Stomach (tissue), 9 donors: ENCODE results near the gene PDE3A. TPM values are rescaled to one million over a fixed set of nuclear protein-coding genes. Genes with fewer than 3 reads are reported as not detected.

Experiments
- DNase-seq, 2 donors: peaks; one replicate each; pipeline versions ENCODE4 v3.0.0 to v3.0.0-alpha.2; 2013 to 2019
- H3K27ac ChIP-seq, 5 donors: fragments of 200-600 bp in 4 of 5; sonication (generic) in 4 of 5; one replicate each; pipeline ENCODE4 v1.5.1; 2013 to 2019; ENCODE audit warnings: mild to moderate bottlenecking in 1 of 5, moderate library complexity in 1 of 5
- H3K27me3 ChIP-seq, 3 donors: fragments of 200-600 bp; sonication (generic); one replicate each; pipeline ENCODE4 v1.5.1; 2017 to 2019; ENCODE audit warnings: mixed run types in 1 of 3
- H3K36me3 ChIP-seq, 4 donors: fragments of 200-600 bp; sonication (generic); 1 replicate in 3 of 4; 2 replicates in 1 of 4; pipeline ENCODE4 v1.5.1; 2016 to 2019
- H3K4me1 ChIP-seq, 4 donors: fragments of 200-600 bp; sonication (generic); one replicate each; pipeline ENCODE4 v1.5.1; 2016 to 2019
- H3K4me3 ChIP-seq, 4 donors: fragments of 200-600 bp; sonication (generic) in 3 of 4; one replicate each; pipeline ENCODE4 v1.5.1; 2016 to 2019; ENCODE audit warnings: mild to moderate bottlenecking in 1 of 4
- H3K9me3 ChIP-seq, 4 donors: fragments of 200-600 bp; sonication (generic); one replicate each; pipeline ENCODE4 v1.5.1; 2016 to 2019
- CTCF ChIP-seq, 7 experiments: fragments of 450-650 bp in 4 of 7; fragments of 200-600 bp in 3 of 7; sonication (generic) in 3 of 7; IDR thresholded peaks; one replicate each; pipeline ENCODE4 v1.5.1; 2016 to 2019; ENCODE audit warnings: antibody characterized with exemption in 7 of 7, control low read depth in 2 of 7, mild to moderate bottlenecking in 1 of 7
- EP300 ChIP-seq: sonication (generic); formaldehyde crosslinking; IDR thresholded peaks from one replicate; pipeline ENCODE4 v1.6.1; 2017; ENCODE audit warnings: antibody characterized with exemption
- POLR2A ChIP-seq, 4 donors: fragments of 450-650 bp; IDR thresholded peaks; one replicate each; pipeline ENCODE4 v1.6.1; 2016; ENCODE audit warnings: antibody characterized with exemption in 4 of 4, control low read depth in 2 of 4, mild to moderate bottlenecking in 1 of 4, moderate library complexity in 1 of 4
- POLR2AphosphoS5 ChIP-seq, 3 donors: sonication (generic); formaldehyde crosslinking; IDR thresholded peaks; one replicate each; pipeline ENCODE4 v1.6.1; 2016; ENCODE audit warnings: antibody characterized with exemption in 3 of 3
- WGBS, 5 donors: extraction: QIAGEN DNeasy Blood & Tissue Kit in 3 of 5; methylation state at CpG; one replicate each; pipeline versions ENCODE4 v1.1.5 to v1.1.7; 2013 to 2018; 5-methylcytosine and 5-hydroxymethylcytosine counted together
- intact Hi-C: fragments of 100-400 bp; cut with DNase I; formaldehyde crosslinking; loops from one replicate; pipeline ENCODE4 v1.15.1; 2023; ENCODE audit warnings: low total_unique reads
- polyA plus RNA-seq, 3 donors: library from polyadenylated mRNA; stranded (reverse); fragments of 200-250 nt; gene quantifications; one replicate each; pipeline ENCODE4 v1.2.3, GENCODE V29; 2013
- total RNA-seq, 5 donors: library from RNA; depleted of rRNA; stranded (reverse); fragments of >200 nt; gene quantifications; one replicate each; pipeline versions ENCODE4 v1.1.0 to v1.2.3, GENCODE V29; 2014 to 2016
- donor health status: healthy with polysubstance abuse.
- donor health status: Bipolar disorder and iron deficiency.
- donor health status: healthy.

PDE3A gene
- total and polyA plus RNA-seq, 8 donors, result 0.19 to 50.9 (median 12.0) TPM

- Histone ChIP-seq H3K4me1 (no peaks in the 10 kb centered on the region), H3K27me3 (no peaks in the 10 kb centered on the region), H3K27ac (no peak overlapping the region), H3K9me3 (no peaks in the 10 kb centered on the region), H3K36me3 (no peaks in the 10 kb centered on the region), H3K4me3 (no peak overlapping the region)
- 81 to 90% (median 89%) methylated on average over 2 of the region's 2 CpGs for WGBS, 5 donors
- TF ChIP-seq CTCF (IDR thresholded peaks at IDR 0.05), result no peak
- DNase-seq, result no peak
- intact Hi-C loops, result no loop called here
Observed at GRCh38 chr12:20501958-20502357, 133.6 kb downstream of the PDE3A start.

GRCh38 chr12:20503858-20504257 lies 135.5 kb downstream of the PDE3A start:
- no peaks in the 10 kb centered on the region for H3K9me3 ChIP-seq
- H3K4me1 ChIP-seq, result no peaks in the 10 kb centered on the region
- H3K27me3 ChIP-seq, result no peaks in the 10 kb centered on the region
- H3K27ac ChIP-seq, result no peak overlapping the region
- no peak for DNase-seq
- no peak overlapping the region for H3K4me3 ChIP-seq
- intact Hi-C loops, result no loop called here
- WGBS, 5 donors, result 2 to 74% (median 62%) methylated on average over 1 of the region's 1 CpG
- H3K36me3 ChIP-seq, result no peaks in the 10 kb centered on the region
- no peak for TF ChIP-seq CTCF (IDR thresholded peaks at IDR 0.05)
- no peak for TF ChIP-seq EP300
- no peak for TF ChIP-seq POLR2A (IDR thresholded peaks at IDR 0.05)
- TF ChIP-seq POLR2AphosphoS5 (IDR thresholded peaks at IDR 0.05), result no peak

- no peak for DNase-seq
- no peaks in the 10 kb centered on the region for H3K27me3 ChIP-seq
- no peak overlapping the region for H3K27ac ChIP-seq
- no peaks in the 10 kb centered on the region for H3K4me1 ChIP-seq
- TF ChIP-seq POLR2A (IDR thresholded peaks at IDR 0.05), result no peak
- no peak for TF ChIP-seq EP300
- no peak for TF ChIP-seq CTCF (IDR thresholded peaks at IDR 0.05)
- no peak for TF ChIP-seq POLR2AphosphoS5 (IDR thresholded peaks at IDR 0.05)
- no peaks in the 10 kb centered on the region for H3K9me3 ChIP-seq
- no peak overlapping the region for H3K4me3 ChIP-seq
- no peaks in the 10 kb centered on the region for H3K36me3 ChIP-seq
- intact Hi-C loops, result no loop called here
Observed at GRCh38 chr12:20505056-20505455, 136.7 kb downstream of the PDE3A start.

- TF ChIP-seq POLR2AphosphoS5 (IDR thresholded peaks at IDR 0.05), result no peak
- no peak for TF ChIP-seq CTCF (IDR thresholded peaks at IDR 0.05)
- no peak for TF ChIP-seq POLR2A (IDR thresholded peaks at IDR 0.05)
- TF ChIP-seq EP300, result no peak
- Histone ChIP-seq H3K9me3 (no peaks in the 10 kb centered on the region), H3K27ac (no peak overlapping the region), H3K4me1 (no peaks in the 10 kb centered on the region), H3K27me3 (no peaks in the 10 kb centered on the region), H3K36me3 (no peaks in the 10 kb centered on the region), H3K4me3 (no peak overlapping the region)
- DNase-seq, result no peak
- 79 to 86% (median 84%) methylated on average over 3 of the region's 3 CpGs for WGBS, 5 donors
- intact Hi-C loops, result no loop called here
Observed at GRCh38 chr12:20507056-20507455, 138.7 kb downstream of the PDE3A start.

GRCh38 chr12:20507711-20508110 lies 139.4 kb downstream of the PDE3A start:
- intact Hi-C loops, result no loop called here
- WGBS, 5 donors, result 68 to 85% (median 78%) methylated on average over 4 of the region's 4 CpGs
- Histone ChIP-seq H3K36me3 (no peaks in the 10 kb centered on the region), H3K27me3 (no peaks in the 10 kb centered on the region), H3K9me3 (no peaks in the 10 kb centered on the region), H3K4me1 (no peaks in the 10 kb centered on the region), H3K27ac (no peak overlapping the region), H3K4me3 (no peak overlapping the region)
- no peak for DNase-seq
- no peak for TF ChIP-seq CTCF (IDR thresholded peaks at IDR 0.05)
- no peak for TF ChIP-seq EP300
- TF ChIP-seq POLR2AphosphoS5 (IDR thresholded peaks at IDR 0.05), result no peak
- TF ChIP-seq POLR2A (IDR thresholded peaks at IDR 0.05), result no peak
